ENCODE results near the gene CENPV.

CENPV gene

GRCh38 chr17:16361874-16362273 is 8.6 kb upstream of the CENPV start:
- DNase-seq (ENCODE audit: low read depth in 2 of 2), result no peak

DNA sequence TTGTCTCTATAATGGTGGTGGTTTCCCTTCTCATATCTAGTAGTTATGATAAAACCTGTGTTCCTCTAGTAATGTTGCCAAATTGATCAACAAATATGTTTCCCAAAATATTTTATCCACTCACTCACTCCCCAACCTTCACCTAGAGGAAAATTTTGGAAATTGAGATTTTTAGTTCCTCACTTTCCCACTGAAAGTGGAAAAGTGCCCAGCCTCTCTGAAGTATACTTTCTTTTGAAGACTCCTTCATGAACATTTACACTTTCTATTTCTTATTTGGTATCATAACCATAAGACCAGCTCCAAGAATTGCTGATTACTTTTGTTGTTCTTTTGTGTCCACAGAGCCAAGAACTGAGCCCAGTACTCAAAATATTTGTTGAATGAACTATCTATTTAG is 5.1 kb upstream of the CENPV start:
- no peak for DNase-seq (ENCODE audit: low read depth in 2 of 2)

DNA sequence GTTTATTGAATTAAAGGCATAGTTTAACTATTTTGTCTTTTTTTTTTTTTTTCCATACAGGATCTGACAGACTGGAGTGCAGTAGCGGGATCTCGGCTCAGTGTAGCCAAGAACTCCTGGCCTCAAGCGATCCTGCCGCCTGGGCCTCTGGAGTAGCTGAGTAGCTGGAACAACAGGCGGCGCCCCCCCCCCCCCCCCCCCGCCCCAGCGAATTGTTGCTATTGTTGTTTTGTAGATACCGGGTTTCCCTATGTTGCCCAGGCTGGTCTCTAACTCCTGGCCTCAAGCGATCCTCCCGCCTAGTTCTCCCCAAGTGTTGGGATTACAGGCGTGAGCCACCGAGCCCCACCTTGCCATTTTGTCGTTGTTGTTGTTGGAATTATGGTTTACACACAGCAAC is 1.3 kb upstream of the CENPV start:
- no peak for DNase-seq (ENCODE audit: low read depth in 2 of 2)

DNA sequence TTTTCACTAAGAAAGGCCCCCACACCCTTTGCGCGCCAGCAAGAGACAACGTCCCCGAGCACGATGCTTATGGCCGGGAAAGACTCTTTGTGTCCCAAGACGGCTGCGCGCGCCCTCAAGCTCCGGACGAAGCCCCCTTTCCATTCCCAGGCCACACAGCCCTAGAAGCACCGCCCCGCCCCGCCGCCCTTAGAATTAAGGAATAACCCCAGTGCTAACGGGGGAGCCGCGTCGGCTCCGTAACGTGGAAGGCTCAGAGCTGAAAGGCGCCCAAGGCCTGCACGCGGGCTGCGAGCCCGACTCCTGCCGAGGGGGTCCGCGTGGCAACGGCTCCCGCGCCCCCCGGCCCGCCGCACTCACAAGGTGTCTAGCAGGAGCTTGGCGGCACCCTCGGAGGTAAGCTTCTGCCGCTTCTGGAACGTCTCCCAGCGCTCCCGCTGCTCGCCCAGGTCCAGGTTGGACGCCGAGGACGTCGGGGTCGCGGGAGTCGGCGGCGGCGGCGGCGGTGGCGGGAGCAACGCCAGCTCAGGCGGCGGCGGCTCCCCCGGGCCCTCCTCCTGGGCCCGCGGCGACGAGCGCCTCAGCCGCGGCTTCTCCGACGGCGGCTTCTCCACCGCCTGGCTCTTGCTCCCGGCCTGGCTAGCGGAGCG is 477 bp downstream of the CENPV start:
- DNase-seq (ENCODE audit: low read depth in 2 of 2), result peak; percentile 25 to 35

DNA sequence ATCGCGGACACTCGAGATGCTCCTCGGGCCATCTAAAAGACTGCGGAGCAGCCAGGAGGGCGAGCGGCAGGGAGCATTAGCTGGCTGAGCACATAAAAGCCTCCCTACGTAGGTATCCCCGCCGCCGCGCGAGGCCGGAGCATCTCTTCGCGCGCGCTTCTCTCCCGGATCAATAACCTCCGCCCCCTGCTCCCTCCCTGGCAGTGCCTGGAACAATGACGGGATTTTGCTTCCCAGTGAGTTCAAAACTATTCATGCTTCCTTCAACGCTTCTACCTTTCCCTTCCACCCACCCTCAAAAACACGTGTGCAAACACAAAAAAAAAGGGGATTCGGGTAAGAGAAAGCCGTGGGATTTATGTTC is 984 bp downstream of the CENPV start:
- peak; percentile 6 to 36 for DNase-seq (ENCODE audit: low read depth in 2 of 2)

- DNase-seq (ENCODE audit: low read depth in 2 of 2), result no peak
Observed at GRCh38 chr17:16351831-16352230, 1.4 kb downstream of the CENPV start.

- peak in 1 of 2 donors; percentile 5 for DNase-seq (ENCODE audit: low read depth in 2 of 2)
Observed at GRCh38 chr17:16349431-16349830, 3.8 kb downstream of the CENPV start.

- no peak for DNase-seq (ENCODE audit: low read depth in 2 of 2)
Observed at GRCh38 chr17:16348586-16348985, 4.7 kb downstream of the CENPV start.

- no peak for DNase-seq (ENCODE audit: low read depth in 2 of 2)
Observed at GRCh38 chr17:16346721-16347271, 6.5 kb downstream of the CENPV start.

GRCh38 chr17:16345565-16345964 is 7.7 kb downstream of the CENPV start:
- no peak for DNase-seq (ENCODE audit: low read depth in 2 of 2)

- DNase-seq (ENCODE audit: low read depth in 2 of 2), result no peak
Observed at GRCh38 chr17:16343569-16343968, 9.7 kb downstream of the CENPV start.

DNA sequence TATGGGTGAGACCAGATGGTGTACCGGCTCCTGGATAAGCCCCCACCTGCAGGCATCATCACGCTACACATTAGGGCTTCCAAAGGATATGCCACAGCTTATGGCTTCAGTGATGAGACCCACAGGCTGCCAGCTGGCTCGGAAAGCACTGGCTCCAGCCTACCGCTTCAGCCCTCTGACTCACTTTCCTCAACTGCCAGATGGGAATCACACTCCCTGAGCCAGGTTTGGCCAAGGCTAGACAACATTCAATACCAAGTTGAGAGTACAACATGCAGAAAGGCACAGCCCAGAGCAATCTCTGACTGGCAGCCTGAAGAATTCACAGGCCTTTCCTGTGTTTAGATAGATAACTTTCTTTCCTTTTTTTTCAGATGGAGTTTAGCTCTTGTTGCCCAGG is 10.3 kb downstream of the CENPV start:
- no peak for DNase-seq (ENCODE audit: low read depth in 2 of 2)

- DNase-seq (ENCODE audit: low read depth in 2 of 2), result no peak
Observed at GRCh38 chr17:16339959-16340358, 13.3 kb downstream of the CENPV start.

GRCh38 chr17:16339402-16339801 is 13.9 kb downstream of the CENPV start:
- no peak for DNase-seq (ENCODE audit: low read depth in 2 of 2)

- no peak for DNase-seq (ENCODE audit: low read depth in 2 of 2)
Observed at GRCh38 chr17:16338391-16338790, 14.9 kb downstream of the CENPV start.

DNA sequence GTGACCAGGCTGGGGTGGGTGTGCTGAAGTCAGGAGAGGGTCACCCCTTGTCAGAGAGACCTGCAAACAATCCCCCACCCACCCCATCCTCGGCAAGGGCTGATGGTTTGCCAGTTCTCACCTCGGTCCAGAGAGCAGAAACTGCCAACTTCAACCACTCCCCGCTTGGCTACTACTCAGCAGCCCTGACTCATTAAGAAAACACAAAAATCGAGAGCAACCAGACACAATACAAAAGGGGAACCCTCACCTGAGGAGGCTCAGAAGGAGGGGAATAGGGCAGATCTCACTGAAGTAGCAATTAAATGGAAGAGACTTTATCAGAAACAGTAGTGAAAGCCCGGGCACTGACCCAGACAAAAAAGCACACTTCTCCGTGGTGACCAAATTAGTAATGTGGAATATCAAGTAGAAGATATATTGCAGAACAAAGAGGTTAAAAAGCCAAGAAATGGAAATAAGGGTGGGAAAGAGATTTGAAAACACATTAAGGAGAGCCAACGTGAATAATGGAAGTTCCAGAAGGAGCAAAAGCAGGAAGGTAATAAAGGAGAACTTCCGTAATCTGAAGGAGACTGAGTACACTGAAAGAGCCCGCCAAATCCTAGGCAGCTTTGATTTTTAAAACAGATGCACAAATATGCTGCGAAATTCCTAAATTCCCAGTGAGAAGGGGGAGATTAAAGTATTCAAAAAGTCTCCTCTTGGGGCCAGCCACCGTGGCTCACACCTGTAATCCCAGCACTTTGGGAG is 23.6 kb downstream of the CENPV start:
- no peak for DNase-seq (ENCODE audit: low read depth in 2 of 2)

DNA sequence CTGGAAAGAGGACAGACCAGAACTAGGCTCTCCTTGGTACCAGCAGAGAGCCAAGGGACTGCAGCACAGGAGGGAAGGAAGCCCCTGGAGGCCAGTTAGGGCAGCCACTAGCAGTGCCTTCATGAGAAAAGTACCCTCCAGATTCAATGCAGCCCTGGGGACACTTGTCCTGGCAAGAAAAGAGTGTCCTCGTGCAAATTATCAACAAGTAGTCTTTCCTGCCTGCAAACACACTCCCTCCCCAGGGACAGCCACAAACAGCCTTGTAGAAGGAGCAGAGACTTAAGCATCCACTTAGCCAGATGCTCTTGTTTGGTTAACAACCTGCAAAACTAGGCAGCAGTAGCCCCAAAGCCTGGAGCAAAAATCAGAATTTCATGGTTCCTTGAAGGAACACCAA is 24.3 kb downstream of the CENPV start:
- DNase-seq (ENCODE audit: low read depth in 2 of 2), result no peak

DNA sequence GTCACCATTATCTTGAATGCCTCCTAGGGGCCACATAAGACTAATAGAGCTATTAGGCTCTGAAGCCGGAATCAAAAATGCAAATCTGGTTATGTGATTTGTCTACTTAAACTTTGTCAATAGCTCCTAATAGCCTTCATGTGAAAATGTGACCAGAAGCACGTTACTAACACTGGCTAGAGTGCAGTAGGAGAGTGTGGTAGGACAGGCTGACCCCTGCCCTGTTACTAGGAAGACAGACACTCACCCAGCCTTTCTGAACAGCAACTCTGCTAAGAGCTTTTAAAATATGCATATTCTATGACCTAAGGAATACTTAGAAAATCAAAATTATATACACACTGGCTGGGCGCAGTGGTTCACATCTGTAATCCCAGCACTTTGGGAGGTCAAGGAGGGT is 26.3 kb downstream of the CENPV start:
- no peak for DNase-seq (ENCODE audit: low read depth in 2 of 2)

DNA sequence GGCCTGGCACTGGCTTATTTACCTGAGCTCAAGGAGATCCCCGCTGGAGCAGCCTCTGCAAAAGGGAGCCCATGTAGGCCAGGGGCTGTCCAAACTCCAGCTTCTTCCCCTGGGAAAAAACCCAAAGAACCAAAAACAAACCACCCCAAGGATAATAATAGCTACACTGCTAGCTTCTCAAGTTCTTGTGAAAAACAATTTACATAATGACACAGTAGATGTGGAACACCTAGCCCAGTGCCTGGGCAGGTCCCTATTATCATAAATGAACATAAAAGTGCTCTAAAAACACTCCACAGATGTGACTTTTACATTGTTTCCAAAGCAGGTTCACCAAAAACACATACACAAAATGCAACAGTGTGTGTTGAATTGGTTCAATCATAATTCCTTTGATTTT is 27.3 kb downstream of the CENPV start:
- no peak for DNase-seq (ENCODE audit: low read depth in 2 of 2)

DNA sequence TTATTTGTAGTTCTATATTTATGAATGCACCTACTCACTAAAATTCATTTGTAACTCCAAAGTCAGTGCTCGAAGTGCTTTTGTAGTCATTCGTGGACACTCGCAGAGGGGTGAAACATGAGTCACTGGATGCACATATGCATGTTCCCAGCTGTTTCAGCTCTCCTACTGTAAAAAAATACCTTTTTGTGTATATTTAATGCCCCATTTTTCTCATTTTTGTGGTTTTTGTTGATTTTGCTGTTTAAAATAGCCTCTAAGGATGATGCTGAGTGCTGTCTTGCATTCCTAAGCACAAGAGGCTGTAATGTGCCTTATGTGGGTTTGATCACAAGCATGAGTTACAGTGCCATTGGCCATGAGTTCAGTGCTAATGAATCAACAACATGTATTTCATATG is 30.6 kb downstream of the CENPV start:
- DNase-seq (ENCODE audit: low read depth in 2 of 2), result no peak

- DNase-seq (ENCODE audit: low read depth in 2 of 2), result no peak
Observed at GRCh38 chr17:16319969-16320368, 33.3 kb downstream of the CENPV start.

DNA sequence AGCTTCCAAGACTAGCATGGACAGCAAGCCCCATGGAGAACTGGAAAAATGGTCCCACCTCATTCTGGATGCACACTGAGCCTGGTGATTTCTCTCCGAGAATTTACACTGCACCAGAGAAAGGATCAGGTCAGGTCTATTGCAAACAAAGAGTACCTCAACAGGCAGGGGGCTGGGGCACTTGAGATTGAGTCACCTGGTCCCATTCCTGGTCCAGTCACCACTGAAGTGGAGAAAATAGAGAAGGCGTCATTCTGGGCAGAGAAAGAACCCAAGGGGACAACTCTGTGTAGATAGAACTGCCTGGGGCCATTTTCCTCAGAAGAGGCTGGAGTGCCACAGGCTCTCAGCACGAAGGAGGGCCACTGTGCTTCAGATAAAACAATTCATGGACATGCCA is 38.4 kb downstream of the CENPV start:
- DNase-seq (ENCODE audit: low read depth in 2 of 2), result no peak

DNA sequence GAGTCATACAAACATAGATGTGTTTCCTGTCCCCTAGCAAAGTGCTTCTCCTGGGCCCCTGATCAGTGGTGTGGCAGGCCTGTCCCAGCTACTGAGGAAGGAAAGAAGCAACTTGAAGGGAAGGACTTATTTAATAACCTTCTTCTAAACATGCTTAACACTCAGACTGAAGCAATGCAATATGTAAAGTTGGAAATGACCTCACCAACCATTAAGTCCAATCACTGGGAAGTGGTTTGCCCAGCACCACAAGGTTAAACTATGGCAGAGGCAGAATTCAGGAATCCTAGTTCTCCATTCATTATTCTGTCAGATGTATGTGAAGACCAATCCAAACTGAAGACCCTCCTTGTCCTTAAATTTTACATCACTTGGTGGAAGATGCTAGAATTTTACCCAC is 39.1 kb downstream of the CENPV start:
- DNase-seq (ENCODE audit: low read depth in 2 of 2), result no peak

Data from stimulated activated CD4-positive, alpha-beta T cell treated with anti-CD3 and anti-CD28 coated beads, Interleukin-1b, Interleukin-23, amount 100 ng/mL, for 4 hours (primary cell).